Measurements from ENCODE around the gene RNF141. TPM values are rescaled to one million over a fixed set of nuclear protein-coding genes. Genes with fewer than 3 reads are reported as not detected.

The RNF141 gene
- total RNA-seq, 1 donor from 2014 or later = 21.7 TPM

GRCh38 chr11:10572533-10572932, 31.5 kb upstream of the RNF141 start:
- TF ChIP-seq CTCF (conservative IDR thresholded peaks at IDR 0.05; ENCODE audit: low read depth, low read length) = no peak
- no peak for DNase-seq (ENCODE audit: low read depth)
- H3K4me3 ChIP-seq (ENCODE audit: low read depth, low read length) = no peak overlapping the region

GRCh38 chr11:10568486-10568941, 27.5 kb upstream of the RNF141 start, which contains the start of gene LYVE1:
LYVE1 (minus strand) TSS chr11:10568665; CDS start chr11:10568532, 133 bp downstream.
- no peak for TF ChIP-seq CTCF (conservative IDR thresholded peaks at IDR 0.05; ENCODE audit: low read depth, low read length)
- H3K4me3 ChIP-seq (ENCODE audit: low read depth, low read length) = no peak within 1 kb of the TSS
- DNase-seq (ENCODE audit: low read depth) = no peak

DNA sequence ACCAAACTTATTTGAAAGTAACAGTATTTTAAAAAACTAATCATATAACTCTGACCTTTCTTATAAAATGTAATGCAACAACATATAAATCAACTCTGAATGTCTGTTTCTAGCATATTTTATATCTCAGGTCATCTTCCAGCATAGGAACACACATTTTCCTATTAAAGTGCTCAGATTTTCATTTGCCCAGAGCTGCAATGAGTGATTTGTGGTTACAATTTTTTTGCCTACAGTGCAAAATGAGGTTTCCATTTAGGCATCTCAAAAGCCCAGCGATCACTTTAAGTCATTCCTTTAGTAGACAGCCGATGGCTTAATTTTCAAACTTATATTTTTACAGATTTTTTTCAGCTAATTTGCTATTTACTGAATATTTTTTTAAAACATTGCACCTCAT, 26.5 kb upstream of the RNF141 start:
- no peak for DNase-seq (ENCODE audit: low read depth)
- no peak overlapping the region for H3K4me3 ChIP-seq (ENCODE audit: low read depth, low read length)
- no peak for TF ChIP-seq CTCF (conservative IDR thresholded peaks at IDR 0.05; ENCODE audit: low read depth, low read length)

DNA sequence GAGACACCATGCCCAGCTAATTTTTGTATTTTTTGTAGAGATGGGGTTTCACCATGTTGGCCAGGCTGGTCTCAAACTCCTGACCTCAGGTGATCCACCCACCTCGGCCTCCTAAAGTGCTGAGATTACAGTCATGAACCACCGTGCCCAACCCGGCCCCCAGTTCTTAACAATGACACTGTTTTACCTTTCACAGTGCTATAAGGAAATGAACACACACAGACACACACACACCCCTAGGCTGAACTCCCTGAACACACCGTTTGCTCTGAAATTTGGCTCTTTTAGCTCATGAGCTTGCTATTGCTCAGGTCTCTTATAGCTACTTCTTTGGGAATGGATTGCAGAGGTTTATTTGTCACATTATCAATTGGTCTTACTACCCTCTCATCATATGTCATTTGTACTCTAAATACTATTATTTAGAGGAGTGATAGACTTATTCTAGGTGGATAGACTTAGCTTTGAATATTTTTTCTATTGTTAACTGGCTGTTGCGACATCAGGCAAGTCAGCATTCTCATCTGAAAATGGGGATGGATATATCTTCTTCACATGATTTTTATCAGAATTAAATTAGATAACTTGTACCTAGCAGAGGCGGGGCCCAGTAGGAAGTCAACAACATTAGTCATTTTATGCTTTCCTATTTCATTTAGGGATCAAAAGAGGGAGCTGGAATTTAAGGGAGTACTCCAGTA, 25.4 kb upstream of the RNF141 start:
- H3K4me3 ChIP-seq (ENCODE audit: low read depth, low read length) = no peak overlapping the region
- TF ChIP-seq CTCF (conservative IDR thresholded peaks at IDR 0.05; ENCODE audit: low read depth, low read length) = no peak
- no peak for DNase-seq (ENCODE audit: low read depth)

DNA sequence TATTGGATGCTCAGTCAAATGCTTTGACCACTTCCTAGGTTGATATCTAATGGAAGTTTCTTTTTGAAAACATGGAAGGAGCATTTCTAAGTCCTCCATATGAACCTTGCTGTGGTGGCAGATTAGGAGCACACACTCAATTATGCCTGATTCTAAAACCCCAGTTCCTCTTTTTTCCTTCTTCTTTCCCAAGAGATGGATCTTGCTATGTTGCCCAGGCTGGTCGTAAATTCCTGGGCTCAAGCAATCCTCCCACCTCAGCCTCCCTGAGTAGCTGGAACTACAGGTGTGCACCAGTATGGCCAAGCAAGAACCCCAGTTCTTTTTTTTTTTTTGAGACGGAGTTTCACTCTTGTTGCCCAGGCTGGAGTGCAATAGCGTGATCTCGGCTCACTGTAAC, 24.5 kb upstream of the RNF141 start:
- no peak overlapping the region for H3K4me3 ChIP-seq (ENCODE audit: low read depth, low read length)
- DNase-seq (ENCODE audit: low read depth) = no peak
- TF ChIP-seq CTCF (conservative IDR thresholded peaks at IDR 0.05; ENCODE audit: low read depth, low read length) = no peak

DNA sequence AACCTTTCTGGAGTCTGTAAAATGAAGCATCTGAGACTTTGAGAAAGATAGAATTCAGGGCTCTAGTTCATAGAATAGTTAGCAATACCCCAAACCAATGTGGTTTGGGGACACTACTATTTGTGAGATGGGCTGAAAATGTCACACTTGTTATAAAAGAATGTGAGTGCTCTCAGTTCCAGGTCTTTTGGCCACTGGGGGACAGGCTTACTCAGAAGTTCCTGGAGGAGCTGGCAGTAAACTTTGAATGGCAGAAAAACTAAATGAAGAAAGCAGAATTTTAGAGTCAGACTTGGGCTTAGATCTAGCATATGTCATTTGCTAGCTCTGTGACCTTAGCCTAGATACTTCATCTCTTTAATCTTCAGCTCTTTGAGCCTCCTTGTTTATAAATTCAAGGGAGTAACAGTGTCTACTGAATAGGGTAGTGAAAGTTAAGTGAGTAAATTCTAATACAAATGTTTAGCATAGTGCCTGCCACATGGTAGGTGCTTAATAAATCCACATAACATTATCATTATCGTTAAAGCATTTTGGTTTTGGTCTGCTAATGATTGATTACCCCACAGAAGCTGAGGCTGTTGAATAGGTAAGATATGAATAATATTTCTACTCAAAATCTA, 23.8 kb upstream of the RNF141 start:
- H3K4me3 ChIP-seq (ENCODE audit: low read depth, low read length) = no peak overlapping the region
- no peak for DNase-seq (ENCODE audit: low read depth)
- TF ChIP-seq CTCF (conservative IDR thresholded peaks at IDR 0.05; ENCODE audit: low read depth, low read length) = peak; percentile 47

Measured in epithelial cell of proximal tubule (primary cell).